HG03469 (cell line): ENCODE measurements around the gene PRAMEF1.
"Not testable (repeated sequence)": the region's sequence is repeated elsewhere in the genome, so short reads cannot be mapped to it uniquely, and the experiment has no call there.

Source experiments
- ATAC-seq: cut with Tn5 transposase; IDR thresholded peaks from one replicate; pipeline ENCODE4 v1.9.1; 2021; ENCODE audit warnings: mild to moderate bottlenecking, moderate library complexity, moderate number of reproducible peaks; ENCODE audit not compliant: unreplicated experiment

Gene PRAMEF1

DNA sequence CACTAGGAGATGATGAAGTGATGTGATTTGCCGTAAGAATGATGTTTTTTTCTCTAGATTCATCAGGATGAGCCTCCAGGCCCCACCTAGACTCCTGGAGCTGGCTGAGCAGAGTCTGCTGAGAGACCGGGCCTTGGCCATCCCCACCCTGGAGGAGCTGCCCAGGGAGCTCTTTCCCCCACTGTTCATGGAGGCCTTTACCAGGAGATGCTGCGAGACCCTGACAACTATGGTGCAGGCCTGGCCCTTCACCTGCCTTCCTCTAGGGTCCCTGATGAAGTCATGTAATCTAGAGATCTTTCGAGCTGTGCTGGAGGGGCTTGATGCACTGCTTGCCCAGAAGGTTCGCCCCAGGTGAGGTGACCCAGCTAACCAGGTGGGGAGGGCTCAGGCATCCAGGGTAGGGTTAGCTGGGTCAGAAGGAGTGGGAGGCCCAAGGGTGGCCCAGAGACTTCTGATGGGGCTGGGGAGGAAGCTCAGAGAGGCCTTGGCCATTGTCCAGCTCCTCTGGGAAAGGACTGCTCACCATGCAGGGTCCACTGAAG lies 16.3 kb upstream of the PRAMEF1 start:
- ATAC-seq: no peak

GRCh38 chr1:12775443-12775842 lies 15.8 kb upstream of the PRAMEF1 start:
- no peak for ATAC-seq

DNA sequence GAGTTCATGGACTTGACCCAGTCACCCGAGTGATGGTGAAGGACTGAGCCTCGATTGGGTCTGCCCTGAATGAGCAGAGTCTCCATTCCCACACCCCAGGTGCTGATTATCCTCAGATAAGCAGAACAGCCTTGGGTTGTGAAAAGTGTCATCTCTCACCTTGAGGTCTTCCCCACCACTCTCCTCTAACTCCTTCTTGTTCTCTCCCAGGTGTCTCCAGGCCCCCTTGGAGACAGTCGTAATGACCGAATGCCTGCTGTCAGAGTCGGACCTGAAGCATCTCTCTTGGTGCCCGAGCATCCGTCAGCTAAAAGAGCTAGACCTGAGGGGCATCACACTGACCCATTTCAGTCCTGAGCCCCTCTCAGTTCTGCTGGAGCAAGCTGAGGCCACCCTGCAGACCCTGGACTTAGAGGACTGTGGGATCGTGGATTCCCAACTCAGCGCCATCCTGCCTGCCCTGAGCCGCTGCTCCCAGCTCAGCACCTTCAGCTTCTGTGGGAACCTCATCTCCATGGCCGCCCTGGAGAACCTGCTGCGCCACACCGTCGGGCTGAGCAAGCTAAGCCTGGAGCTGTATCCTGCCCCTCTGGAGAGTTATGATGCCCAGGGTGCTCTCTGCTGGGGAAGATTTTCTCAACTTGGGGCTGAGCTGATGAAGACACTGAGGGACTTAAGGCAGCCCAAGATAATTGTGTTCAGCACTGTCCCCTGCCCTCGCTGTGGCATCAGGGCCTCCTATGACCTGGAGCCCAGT lies 14.2 kb upstream of the PRAMEF1 start:
- ATAC-seq: no peak

DNA sequence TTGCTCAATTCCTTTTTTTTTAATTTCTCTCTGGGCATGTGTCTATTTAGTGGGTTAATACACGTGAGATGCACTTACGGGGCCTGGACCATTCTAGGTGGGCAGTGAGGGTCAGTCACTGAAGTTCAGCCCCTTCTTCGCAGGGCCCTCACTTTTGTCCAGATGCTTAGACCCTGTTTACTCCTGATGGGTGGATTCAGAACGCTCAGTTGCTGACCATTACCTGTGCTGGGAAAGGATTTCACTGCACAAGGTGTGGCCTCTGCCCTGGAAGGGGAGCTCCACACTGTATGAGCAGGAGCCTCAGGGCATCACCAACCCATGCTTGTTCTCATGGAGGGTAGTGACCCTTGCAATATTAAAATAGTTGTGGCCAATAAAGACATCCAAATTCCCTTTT lies 13.1 kb upstream of the PRAMEF1 start:
- ATAC-seq: no peak

DNA sequence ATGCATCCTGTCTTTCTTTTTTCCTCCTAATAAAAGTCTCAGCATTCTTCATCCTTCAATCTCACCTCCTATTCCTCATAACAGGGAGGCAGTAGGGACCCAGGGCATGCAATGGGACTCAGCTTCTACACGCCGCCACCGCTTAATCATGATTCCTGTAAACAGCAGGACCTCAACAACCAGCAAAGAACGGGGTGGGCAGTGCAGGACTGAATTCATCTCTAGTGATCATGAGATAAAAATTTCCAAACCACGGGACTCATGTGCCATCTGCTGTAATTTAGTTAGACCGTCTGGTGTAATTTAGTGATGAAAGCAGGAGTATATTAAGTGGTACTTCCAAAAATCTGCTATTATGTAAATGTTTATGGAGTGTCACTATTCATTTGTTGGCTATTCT lies 12.3 kb upstream of the PRAMEF1 start:
- no peak for ATAC-seq

GRCh38 chr1:12781488-12781887 lies 9.7 kb upstream of the PRAMEF1 start:
- ATAC-seq: not testable (repeated sequence)

GRCh38 chr1:12783783-12784182 lies 7.4 kb upstream of the PRAMEF1 start:
- ATAC-seq: not testable (repeated sequence)

DNA sequence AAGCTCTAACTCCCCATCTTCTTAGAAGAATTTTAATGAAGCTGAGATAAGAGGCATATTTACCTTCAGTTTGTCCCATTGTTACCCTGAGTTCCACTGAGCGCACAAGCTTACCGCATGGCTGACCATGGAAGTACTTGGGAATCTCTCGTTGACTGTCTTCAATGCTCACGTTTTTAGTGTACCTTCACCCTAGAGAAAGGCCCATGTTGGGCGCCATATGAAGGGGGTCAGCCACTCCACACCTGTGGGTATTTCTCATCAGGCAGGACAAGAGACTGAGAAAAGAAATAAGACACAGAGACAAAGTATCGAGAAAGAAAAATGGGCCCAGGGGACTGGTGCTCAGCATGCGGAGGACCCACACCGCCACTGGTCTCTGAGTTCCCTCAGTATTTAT lies 6.5 kb upstream of the PRAMEF1 start:
- ATAC-seq: not testable (repeated sequence)

DNA sequence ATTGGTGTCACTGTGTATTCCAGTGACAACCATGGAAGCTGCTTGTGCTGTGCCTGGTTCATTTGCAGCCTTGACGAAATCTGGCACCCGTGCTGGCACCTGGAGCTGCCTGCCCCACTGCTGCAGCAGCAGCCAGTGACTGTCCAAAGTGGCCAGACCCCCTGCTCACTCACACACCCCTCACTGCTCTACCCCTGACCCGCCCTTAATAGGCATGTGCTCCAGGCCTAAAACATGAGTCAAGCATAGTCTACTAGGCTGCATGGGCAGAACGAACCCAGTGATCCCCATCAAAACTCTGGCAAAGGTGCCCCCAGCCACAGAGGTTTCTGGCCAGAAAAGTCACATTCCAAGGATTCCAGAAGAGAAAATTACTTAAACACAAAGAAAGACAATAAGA lies 7.7 kb downstream of the PRAMEF1 start:
- no peak for ATAC-seq

DNA sequence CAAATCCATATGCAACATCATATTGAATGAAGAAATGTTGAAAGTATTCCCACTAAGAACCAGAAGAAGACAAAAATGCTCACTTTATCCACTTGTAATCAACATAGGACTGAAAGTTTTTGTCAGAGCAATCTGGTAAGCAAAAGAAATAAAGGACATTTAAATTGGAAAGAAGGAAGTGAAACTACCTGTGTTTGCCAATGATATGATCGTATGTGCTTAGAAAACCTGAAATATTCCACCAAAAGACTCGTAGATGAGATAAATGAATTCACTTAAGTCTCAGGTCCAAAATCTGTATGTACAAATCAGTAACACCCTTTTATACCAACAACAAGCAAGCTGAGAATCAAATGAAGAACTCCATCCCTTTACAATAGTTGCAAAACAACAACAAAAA lies 8.5 kb downstream of the PRAMEF1 start:
- ATAC-seq: no peak

DNA sequence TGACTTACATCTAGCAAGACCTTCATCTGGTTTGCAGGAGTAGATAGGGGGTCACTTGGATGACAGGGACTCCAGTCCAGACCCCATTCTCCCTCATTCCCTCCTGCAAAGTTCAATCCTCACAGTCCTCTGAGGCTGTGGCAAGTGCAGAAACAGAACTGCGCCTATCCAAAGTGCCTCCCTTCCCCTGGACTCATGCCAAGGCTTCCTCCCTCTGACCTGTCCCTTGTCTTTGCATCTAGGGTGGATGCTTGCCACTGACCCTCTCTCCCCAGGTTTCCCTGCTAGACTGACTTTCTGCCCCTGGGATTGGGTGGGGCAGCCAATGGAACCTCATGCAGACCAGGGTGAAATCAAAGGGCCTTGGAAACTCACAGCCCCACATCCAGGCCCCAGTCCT lies 18.7 kb downstream of the PRAMEF1 start:
- ATAC-seq: no peak

GRCh38 chr1:12810691-12811408 lies 19.7 kb downstream of the PRAMEF1 start:
- no peak for ATAC-seq

- ATAC-seq: no peak
Observed at GRCh38 chr1:12811409-12811784, 20.2 kb downstream of the PRAMEF1 start.

- ATAC-seq: not testable (repeated sequence)
Observed at GRCh38 chr1:12819061-12819460, 27.9 kb downstream of the PRAMEF1 start.

DNA sequence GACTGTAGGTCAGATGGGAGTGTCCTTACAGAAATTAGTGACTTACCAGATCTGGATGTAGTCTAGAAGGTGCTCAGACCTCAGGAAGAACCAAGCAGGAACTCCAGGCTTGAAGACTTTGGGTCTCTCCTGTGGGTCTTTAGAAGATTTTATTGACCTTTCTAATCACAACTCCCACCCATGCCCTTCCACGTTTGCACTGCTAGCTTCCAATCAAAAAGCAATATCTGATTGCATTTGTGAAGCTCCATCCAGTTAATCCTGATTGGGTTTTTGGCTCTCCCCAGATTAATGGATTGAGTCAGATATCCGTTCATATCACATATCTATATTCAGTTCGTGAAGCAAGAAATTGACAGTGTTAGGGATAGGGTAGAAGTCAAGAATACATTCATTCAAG lies 40.1 kb downstream of the PRAMEF1 start, which contains the start of gene PRAMEF11:
PRAMEF11 (minus strand) TSS at position 101 of the 400 bp plus-strand sequence. CDS start 2,621 bp downstream, outside the sequence.
- not testable (repeated sequence) for ATAC-seq

GRCh38 chr1:12833251-12833650 lies 42.1 kb downstream of the PRAMEF1 start:
- not testable (repeated sequence) for ATAC-seq
